Uterine smooth muscle cell (primary cell): ENCODE measurements around the gene PPP2R5D. TPM values are rescaled to one million over a fixed set of nuclear protein-coding genes. Genes with fewer than 3 reads are reported as not detected.

Source experiments
- total RNA-seq: library from RNA; depleted of rRNA; stranded (reverse); fragments of >200 nt; gene quantifications from 2 replicates; pipeline ENCODE4 v1.2.3, GENCODE V29; 2014

Gene PPP2R5D
- 23.7 and 40.4 TPM in 2 replicates for total RNA-seq

DNA sequence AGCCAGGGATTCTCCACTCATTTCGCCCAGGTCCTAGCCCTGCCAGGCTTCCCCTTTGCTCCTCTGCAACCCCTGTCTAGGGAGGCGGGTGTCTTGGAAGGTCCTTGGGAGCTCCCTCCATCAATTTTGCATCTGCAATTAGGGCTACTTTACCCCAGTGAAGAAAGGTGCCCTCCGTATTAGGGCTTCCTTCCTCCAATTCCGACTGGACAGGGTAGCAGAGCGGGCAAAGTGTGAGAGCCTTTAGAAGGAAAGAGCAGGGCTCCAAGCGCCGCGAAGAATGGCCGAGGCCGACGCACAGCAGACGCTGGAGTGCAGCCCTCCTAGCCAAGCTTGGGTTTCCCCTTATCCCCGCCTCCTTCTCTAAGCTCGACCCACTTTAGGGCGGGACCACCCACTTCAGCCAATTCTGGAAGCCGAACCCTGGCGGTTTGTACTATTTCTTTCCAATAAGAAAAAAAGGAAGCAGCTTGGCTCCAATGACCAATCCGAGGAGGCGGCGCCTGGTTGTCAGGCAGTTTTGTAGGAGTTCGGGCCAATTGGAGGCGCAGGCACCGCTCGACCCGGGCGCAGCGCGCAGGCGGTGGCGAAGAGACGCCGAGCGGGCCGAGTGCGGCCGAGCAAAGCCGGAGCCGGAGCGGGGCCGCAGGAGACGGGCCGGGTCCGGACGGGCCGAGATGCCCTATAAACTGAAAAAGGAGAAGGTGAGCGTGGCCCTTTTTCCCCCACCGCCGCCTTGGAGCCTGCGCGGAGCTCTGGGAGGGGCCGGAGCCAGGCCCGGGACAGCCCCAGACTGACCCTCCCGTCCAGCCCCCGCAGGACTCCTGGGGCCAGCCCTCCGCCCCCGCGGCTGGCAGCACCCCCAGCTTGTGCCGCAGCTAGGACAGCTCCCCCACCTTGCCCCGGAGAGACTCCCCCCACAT is at the start of gene PPP2R5D:
PPP2R5D (plus strand) TSS at position 570 of the 923 bp plus-strand sequence; CDS start at position 678, 108 bp downstream.

DNA sequence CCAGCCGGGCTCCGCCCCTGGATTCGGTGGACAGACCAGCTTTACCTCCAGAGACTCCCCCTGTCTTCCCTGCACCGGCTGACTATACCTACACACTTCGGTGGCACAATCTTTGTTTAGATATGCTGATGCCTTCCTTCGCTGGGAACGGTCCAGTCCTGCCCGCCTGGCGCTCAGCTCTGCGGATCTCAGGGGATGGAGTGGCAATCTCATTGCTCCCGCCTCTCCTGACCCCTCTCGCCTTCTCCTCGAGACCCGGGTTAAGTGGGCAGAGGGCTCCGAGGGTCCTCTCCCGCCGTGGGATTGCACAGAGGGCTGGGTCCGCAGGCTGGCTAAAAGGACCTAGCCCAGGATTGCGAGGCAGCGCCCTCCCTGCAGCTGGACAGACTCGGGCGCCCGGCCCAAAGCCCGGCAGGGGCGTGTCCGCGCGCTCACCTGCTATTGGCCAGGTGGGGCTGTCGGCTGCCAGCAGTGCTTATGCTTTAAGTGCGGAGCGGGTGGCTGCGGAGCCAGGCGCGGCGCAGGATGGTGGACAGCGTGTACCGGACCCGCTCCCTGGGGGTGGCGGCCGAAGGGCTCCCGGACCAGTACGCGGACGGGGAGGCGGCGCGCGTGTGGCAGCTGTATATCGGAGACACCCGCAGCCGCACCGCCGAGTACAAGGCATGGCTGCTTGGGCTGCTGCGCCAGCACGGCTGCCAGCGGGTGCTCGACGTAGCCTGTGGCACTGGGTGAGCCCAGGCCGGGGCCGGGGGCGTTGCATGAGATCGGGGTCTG is 23.9 kb upstream of the PPP2R5D start, which contains the start of gene GNMT:
GNMT (plus strand) TSS at position 512 of the 777 bp plus-strand sequence; CDS start at position 526, 14 bp downstream.

DNA sequence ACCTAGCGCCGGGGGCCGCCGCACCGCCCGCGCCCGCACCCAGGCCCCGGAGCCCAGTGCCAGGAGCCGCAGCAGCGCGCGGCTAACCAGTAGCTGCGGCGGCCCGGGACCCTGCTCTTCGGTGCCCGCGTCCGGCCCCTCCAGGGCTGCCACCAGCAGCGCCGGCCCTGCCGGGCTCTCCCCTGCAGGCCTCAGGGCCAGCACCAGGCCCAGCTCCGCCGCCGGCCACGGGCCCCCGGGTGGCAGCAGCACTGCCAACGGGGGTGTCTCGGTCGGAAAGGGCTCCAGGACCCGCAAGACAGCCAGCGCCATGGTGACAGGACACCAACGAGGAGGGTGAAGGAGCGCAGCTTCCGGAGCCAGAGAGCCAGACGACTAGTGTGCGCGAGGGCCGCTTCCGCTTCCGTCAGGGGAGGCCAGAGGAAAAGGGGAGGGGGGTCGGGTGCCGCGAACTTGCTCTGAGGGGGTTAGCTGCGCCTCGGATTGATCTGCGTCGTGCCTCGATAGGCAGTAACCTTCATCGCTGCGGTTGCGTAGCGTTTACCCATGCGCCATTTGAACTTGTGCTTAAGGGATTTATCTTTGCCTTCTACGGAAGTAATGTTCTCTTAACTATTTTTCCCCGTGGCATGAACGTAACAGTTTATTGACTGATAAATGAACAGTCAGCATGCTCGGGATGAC is 5.4 kb upstream of the PPP2R5D start, which contains the start of gene PEX6:
PEX6 (minus strand) TSS at position 343 of the 684 bp plus-strand sequence; CDS start at position 312, 31 bp downstream.

DNA sequence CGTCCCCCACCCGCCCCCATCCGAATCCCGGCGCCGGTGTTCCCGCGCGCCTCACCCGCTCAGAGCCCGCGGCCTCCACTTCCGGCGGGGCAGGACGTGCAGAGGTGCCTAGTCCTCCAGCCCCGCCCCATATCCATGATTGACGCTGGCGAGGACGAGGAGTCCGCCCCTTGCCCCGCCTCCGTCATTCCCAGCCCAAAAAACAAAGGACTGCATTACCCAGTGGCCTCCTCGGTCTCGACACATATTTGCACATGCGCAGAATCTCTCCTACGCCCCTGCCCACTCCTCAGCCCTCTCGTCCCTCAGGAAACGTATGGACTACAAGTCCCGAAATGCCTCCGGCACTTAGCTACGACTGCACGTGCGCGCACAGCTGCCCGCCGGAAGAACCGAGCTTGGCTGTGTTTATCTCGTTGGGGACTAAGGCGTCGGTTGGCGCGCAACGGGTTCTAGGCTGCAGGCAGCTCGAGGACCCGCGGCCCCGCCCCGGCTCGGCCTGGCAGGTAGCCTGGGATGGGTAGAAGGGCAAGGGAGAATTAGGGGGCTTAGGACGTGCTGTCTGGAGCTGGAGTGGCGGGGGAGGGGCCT is 29.6 kb downstream of the PPP2R5D start, which contains the start of the genes KLHDC3 and MEA1:
KLHDC3 (plus strand) TSS at position 407 of the 591 bp plus-strand sequence. CDS start 2,944 bp downstream, outside the sequence.
MEA1 (minus strand) TSS at position 104 of the 591 bp plus-strand sequence. CDS start 133 bp downstream, outside the sequence.

DNA sequence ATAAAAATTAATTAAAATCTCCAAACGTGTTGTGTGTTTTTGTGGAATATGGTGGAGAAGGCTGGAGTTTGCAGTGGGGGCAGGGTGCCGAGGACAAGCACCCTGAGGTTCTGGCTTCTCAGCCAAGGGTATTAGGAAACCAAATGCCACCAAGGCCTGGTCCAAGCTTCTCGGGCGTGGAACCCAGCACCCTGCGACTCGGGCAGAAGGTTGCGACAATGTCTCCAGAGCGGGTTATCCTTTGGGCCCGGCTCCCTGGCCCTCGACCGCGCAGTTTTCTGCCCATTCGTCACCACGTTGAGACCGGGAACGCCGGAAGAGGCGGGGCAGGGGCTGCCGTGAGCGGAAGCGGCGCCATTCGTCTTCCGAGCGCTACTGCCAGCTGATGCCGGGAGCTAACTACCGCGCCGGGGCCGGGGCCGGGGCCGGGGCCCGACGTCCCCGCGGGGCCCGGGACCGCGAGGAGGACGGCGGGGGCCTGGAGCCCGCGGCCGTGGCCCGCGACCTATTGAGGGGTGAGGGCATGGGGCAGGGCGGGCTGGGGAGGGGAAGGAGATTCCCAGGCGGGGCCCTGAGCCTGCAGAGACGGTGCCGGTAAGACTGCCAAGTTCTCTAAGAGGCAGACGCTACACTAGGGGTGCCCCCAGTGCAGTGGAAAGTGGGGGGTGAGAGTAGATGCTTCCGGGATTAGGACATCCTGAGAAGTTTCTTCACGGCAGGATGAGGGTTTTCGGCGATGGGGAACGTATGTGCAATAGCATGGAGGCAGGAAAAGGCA is 37.1 kb downstream of the PPP2R5D start, which contains the start of gene RRP36:
RRP36 (plus strand) TSS at position 354 of the 778 bp plus-strand sequence; CDS start at position 386, 32 bp downstream.

DNA sequence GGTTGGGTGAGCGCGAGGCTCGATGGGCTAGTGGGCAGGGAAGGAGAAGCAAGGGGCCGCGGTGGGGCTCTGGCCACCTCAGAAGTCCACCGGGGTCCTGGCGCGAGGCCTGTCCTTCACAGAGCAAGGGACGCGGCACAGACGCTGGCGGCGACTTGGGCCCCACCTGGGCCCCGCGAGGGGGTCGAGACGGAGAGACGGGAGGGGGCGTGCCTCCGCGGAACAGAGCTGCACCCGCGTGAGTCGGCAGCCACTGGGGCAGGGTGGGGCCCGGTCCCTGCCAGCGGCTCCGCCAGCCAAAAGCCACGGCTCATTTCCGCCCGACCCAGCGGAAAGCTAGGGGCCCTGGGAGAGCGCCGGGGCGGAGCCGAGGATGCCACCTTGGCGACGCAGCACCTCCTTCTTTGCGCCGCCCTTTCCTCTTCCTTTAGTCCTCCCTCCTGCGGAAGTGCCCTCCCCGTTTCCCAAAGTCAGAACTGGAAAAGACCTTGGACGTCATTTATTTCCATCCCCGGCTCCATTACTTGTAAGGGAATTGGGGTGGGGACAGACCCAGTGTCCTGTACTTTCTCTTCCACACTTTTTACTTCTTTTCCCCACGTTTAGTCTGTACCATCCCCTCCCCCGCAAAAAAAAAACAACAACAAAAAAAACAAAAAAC is 69.3 kb downstream of the PPP2R5D start, which contains the start of gene CUL7:
CUL7 (minus strand) TSS at position 307 of the 661 bp plus-strand sequence. CDS start 1,063 bp downstream, outside the sequence.

DNA sequence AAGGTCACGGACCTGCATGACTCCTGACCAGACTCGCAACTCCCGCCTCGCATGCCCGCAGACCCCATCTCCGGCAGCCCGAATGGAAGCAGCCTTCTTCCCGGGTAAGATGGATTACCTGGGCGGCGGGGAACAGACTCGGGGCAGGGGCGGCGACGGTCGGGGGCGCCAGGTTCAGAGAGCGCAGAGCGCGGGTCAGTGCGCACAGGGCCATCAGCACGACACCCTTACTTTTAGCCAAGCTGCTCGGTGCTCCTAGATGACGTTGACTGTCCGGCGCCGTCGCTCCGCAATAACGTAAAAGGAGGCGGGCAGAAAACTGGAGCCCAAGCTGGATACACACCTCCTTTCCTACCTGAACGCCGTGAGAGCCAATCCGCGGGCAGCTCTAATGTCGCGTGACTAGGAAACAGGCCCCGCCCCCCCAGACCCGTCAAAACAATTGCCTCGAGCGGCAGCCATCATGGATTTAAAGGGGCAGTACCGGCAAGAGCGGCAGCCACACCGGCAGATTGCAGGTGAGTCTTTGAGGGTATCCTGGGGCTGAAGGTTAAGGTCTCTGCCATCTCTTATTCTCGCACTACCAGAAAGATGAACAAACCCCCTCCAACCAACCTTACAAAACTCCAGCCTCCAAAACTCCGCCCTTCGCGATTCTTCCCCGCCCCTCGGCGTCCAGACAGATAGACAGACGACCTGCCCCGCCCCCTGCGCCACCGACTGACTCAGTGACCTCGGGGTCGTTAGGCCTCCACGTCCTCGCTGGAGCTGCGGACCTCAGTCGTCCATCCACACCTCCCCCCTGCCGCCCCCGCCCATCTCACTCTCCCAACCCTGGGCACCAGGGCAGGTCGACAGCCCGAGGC is 75.0 kb downstream of the PPP2R5D start, which contains the start of the genes KLC4 and MRPL2:
KLC4 (plus strand) TSS at position 464 of the 866 bp plus-strand sequence. CDS start 1,705 bp downstream, outside the sequence.
MRPL2 (minus strand) TSS at position 267 of the 866 bp plus-strand sequence; CDS start at position 214, 53 bp downstream.

Other genes with a start within 250 kb of the PPP2R5D start
- 36.1 and 45.9 TPM in 2 replicates for gene TBCC, start 238.5 kb upstream of the PPP2R5D start, total RNA-seq
- gene BICRAL, start 202.5 kb upstream of the PPP2R5D start, total RNA-seq = 3.9 and 4.6 TPM in 2 replicates
- 116 and 145 TPM in 2 replicates for gene RPL7L1, start 105.0 kb upstream of the PPP2R5D start, total RNA-seq
- not detected in 2 replicates for gene PTCRA, start 68.5 kb upstream of the PPP2R5D start, total RNA-seq
- gene CNPY3, start 55.1 kb upstream of the PPP2R5D start, total RNA-seq = 19.0 and 36.5 TPM in 2 replicates
- gene GNMT, start 23.8 kb upstream of the PPP2R5D start, total RNA-seq = 0.25 TPM in 1 of 2 replicates, not detected in the other
- gene PEX6, start 5.4 kb upstream of the PPP2R5D start, total RNA-seq = 24.9 and 68.6 TPM in 2 replicates
- gene MEA1, start 29.4 kb downstream of the PPP2R5D start, total RNA-seq = 67.7 and 89.1 TPM in 2 replicates
- gene KLHDC3, start 29.7 kb downstream of the PPP2R5D start, total RNA-seq = 59.6 and 66.2 TPM in 2 replicates
- gene RRP36, start 37.1 kb downstream of the PPP2R5D start, total RNA-seq = 81.2 and 132 TPM in 2 replicates
- gene CUL7, start 69.3 kb downstream of the PPP2R5D start, total RNA-seq = 58.9 and 83.6 TPM in 2 replicates
- 18.0 and 25.0 TPM in 2 replicates for gene MRPL2, start 74.9 kb downstream of the PPP2R5D start, total RNA-seq
- 11.8 and 19.5 TPM in 2 replicates for gene KLC4, start 75.1 kb downstream of the PPP2R5D start, total RNA-seq
- 58.0 and 166 TPM in 2 replicates for gene PTK7, start 91.7 kb downstream of the PPP2R5D start, total RNA-seq
- 20.7 and 21.4 TPM in 2 replicates for gene SRF, start 186.7 kb downstream of the PPP2R5D start, total RNA-seq
- 26.0 and 39.2 TPM in 2 replicates for gene CUL9, start 197.6 kb downstream of the PPP2R5D start, total RNA-seq
- 62.9 and 63.7 TPM in 2 replicates for gene DNPH1, start 244.9 kb downstream of the PPP2R5D start, total RNA-seq